COLO668 (cell line): Measurements from ENCODE around the gene UBE2J2.
"Not testable (repeated sequence)": the region's sequence is repeated elsewhere in the genome, so short reads cannot be mapped to it uniquely, and the experiment has no call there.

ENCODE experiments used
- DNase-seq: peaks from one replicate; lab custom pipeline; 2025; ENCODE audit not compliant: unreplicated experiment; lab: John Stamatoyannopoulos, UW

Gene UBE2J2

DNA sequence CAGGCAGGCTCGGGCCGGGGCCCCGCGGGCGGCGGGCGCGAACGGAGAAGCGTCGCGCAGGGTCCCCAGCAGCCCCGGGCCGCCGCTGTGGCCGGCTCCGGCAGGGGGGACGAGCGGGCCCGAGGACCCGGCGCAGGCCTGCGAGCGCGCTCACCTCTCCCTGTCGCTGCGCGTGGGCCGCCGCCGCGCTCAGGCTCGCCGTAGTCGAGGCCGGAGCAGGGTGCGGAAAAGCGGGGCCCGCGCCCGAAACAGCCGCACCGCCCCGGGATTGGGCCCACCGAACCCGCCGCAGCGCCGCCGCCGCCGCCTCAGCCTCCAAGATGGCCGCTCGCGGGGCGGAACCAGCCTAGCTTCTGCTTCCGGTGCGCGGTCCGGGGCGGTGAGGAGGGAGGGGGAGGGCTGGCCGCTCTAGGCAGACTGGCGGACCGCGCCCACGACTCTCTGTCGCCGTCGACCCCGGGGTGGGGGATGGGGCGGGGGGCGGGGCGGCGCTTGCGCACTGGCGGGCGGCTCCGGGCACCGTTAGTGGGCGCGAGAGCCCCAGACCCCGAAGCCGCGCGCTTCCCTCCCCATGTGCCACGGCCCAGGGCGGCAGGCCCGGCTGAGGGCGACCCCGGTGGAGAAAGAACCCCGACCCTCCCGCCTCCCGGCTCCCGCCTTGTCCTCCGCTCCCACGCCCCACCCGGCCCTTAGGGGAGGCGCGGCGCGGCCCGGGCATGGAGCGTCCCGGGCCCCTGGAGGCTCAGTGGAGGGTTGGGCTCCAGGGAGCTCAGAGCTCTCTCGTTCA, at the start of gene UBE2J2:
TSS of gene UBE2J2 (minus strand) at position 343 of the 787 bp plus-strand sequence. CDS start 5,862 bp downstream, outside the sequence.
- peak; percentile 98 for DNase-seq

DNA sequence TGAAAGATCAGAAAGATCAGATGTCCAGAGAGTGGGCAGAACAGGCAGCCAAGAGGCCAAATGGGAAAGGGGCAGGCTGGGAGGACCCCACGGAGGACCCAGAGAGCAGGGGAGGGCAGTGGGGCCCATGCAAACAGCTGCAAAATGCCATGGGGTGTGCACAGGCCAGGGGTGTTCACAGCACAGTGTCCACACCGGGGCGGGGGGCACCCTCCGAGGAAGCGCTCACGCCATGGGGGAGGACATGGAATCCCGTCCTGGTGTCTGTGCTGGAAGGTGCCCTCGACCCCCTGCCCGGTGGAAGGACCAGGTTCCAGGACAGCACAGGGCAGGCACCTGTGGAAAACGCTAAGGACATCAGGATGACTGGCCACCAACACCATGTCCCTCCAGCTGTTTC, 49.3 kb upstream of the UBE2J2 start:
- DNase-seq: no peak

DNA sequence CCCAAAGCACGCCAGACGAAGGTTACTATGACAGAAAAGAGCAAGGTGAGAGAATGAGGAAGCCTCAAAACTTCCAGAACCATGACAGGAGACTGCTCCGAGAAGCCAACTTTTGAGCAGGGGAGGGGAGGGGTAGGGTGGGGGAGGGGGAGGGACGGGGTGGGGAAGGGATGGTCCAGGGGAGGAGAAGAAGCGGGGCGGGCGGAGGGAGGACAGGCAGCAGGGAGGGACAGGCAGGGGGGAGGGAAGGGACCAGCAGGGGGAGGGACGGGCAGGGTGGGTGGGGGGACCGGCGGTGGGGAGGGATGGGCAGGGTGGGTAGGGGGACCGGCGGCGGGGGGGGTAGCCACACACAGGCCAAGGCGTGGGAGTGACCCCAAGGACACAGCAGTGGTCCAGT, 48.8 kb upstream of the UBE2J2 start:
- DNase-seq: no peak

DNA sequence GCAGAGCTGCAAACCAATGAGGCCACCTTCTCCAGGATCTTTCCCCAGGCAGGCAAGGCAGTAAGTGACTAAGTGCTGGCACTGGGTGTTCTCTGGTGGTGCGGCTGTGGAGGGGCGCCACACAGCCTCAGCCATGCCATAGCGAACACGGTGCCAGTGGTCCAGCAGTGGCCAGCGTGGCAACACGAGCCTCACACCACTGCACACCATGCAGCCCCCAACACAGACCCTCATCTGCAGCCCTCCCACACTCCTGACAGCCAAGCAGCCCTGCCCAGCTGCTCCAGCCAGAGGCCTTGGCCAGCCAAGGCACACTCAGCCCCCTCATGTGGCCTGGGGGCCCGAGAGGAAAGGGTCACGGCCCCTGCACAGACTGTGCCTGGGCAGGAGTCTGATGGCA, 47.8 kb upstream of the UBE2J2 start:
- DNase-seq: no peak

DNA sequence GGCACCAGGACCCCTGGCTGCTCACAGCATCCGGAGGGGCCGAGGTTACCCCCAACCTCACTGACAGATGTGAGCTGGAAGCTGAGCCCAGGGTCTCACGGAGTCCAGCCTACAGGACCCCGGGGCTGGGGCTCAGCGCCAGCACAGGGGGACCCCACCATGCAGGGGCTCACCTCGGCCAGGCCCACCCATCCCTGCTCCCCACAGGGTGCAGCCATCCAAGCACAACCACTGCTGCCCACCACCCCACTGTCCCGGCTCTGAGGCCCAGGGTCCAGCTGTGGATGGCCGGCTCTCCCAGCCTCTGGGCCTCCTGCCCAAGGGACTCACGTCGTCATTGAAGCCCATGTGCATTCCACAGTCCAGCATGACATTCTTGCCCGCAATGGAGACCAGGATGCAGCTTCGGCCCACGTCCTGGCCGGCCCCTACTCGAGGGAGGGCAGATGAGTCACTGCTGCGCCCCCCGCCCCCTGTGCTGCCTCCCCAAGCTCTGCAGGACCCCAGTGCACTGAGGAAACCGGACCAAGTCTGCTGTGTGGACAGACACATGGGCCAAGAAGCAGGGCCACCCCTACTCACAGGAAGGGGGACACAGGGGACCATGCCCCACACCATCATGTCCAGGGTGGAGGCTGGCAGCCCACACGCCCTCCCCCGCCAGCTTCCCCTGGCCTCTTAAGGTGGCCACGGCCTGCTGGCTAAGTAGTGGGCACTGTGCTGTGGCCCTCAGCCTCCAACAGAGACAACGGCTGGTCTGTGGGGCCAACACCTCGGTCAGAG, 47.2 kb upstream of the UBE2J2 start:
- DNase-seq: no peak

DNA sequence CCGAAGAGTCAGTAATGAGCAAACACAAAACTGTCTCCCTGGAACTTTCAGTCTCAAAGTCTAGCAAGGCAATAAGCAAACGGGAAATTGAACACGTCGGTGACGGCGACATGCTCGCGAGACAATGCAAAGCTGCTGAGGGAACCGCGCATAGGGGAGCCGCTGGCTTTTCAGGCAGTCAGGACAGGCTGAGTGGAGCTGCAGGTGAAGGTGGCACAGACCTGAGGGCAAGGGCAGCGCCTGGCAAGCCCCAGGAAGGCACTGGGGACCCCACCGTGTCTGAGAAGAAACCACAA, 45.9 kb upstream of the UBE2J2 start:
- no peak for DNase-seq

DNA sequence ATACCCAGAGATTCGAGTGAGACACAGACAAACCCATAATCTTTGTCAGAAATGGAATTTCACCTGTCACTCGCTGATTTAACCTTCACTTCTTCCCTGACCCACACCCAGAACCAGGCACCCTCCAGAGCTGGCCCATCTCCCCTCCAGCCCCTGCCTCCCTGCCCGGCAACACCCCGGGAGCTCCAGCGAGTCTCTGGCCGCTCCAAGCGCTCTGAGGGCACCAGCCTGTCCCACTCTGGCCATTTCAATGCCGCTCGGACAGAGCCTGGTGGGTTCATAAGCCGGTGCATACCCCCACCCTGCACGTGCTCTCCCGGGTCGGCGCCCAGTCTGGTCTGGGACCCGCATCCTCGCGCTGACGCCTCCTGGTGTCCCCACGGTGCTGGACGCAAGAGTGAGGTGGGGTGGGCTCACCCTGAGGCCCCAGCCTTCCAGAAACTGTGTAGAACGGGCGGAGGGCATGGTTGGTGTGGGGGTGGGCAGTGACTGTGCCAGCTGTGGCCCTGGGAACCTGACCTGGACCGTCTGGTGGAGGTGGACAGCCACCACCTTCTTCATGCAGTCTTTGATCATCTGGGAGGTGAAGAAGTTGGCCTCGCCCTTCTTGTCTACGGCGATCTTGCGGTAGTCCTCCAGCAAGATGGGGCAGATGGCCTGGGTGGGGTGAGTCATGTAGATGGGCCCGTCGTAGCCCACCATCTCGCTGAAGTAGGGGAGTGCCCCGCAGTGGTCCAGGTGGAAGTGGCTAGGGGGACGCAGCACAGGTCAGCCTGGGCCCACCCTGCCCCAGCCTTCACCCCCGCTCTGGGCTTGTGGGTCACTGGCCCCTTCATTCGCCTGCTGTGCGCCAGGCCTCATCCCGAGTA, 45.4 kb upstream of the UBE2J2 start:
- no peak for DNase-seq

DNA sequence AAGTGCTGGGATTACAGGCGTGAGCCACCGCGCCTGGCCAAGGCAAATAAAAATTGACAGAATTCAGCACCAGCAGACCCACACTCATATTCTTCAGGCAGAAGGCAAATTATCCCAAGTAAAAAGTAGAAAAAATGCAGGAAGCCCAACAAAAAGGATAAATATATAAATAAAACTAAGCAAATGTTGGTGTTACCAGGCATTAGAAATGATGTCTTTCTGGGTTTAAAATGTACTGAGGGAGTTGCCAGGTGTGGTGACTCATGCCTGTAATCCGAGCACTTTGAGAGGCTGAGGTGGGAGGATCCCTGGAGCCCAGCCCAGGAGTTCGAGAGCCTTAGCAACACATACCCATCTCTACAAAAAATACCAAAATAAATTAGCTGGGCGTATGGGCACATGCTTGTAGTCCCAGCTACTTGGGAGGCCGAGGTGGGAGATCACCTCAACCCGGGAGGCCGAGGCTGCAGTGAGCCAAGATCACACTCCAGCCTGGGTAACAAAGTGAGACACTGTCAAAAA, 44.5 kb upstream of the UBE2J2 start:
- peak; percentile 90 for DNase-seq

DNA sequence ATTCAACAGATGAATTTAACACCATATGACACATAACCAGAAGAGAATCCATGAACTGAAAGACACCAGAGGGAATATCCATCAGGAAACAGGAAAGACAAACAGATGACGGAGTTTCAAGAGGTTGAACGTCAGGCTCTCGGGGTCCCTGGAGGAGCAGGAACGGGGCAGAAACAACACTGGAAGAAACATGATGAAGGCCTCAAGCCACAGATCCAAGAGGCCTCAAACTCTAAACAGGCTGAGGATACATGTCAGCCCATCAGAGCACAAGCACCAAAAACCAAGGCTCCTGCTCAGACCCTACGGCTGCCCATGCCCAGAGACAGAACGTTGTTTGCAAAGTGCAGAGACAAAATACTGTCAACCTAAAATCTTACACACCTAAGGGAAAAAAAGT, 43.8 kb upstream of the UBE2J2 start:
- DNase-seq: no peak

DNA sequence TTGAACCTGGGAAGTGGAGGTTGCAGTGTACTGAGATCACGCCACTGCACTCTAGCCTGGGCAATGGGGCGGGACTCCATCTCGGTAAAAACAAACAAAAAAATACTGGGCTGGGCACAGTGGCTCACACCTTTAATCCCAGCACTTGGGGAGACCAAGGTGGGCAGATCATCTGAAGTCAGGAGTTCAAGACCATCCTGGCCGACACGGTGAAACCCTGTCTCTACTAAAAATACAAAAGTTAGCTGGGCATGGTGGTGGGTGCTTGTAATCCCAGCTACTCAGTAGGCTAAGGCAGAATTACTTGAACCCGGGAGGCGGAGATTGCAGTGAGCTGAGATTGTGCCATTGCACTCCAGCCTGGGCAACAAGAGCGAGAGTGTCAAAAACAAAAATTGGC, 42.5 kb upstream of the UBE2J2 start:
- not testable (repeated sequence) for DNase-seq

DNA sequence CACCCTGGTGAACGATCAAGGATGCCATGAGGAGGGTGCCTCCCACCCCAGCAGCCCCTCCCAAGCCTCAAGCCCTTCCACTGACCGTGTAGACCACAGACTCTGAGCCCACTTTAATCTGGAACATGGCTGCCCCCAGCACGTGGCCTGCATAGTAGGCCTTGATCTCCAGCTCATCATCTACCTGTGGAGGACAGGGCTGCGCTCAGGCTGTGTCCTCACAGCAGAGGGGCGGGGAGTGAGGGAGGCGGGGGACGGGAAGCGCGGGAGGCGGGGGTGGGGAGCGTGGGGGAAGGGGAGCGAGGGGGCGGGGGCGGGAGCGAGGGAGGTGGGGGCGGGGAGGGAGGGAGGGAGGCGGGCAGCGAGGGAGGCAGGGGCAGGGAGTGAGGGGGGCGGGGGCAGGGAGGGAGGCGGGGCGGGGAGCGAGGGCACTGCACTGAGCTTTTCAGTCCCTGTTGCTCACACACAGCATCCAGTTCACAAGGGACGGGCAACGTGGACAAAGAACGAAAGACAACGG, 41.8 kb upstream of the UBE2J2 start:
- no peak for DNase-seq

DNA sequence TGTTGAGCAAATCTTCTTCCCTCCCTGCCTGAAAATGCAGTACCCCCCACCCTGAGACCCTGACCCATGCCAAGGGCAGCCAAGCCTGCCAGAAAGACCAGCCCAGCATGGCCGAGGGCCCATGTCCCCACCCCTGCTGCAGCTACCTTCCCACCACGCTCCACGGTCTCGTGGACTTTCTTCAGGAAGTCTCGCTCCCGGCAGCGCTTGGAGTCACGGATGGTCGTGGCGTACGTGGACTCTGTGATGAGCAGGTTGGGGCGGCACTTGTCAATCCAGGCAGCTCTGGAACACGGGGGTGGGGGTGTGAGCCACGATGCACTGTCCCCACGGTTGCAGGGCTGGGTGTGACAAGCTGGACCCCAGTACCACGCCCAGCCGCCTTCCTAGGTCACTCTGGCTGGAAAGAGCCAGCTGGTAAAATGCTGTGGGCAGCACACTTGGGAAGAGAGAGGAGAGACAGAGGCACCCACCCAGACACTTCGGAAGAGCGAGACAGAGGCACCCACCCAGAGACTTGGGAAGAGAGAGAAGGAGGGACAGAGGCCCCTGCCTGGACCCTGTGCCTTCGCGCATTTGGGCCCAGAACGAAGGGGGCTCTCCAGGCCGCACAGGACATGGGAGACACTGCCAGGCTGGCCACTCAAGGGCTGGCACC, 41.2 kb upstream of the UBE2J2 start:
- no peak for DNase-seq

DNA sequence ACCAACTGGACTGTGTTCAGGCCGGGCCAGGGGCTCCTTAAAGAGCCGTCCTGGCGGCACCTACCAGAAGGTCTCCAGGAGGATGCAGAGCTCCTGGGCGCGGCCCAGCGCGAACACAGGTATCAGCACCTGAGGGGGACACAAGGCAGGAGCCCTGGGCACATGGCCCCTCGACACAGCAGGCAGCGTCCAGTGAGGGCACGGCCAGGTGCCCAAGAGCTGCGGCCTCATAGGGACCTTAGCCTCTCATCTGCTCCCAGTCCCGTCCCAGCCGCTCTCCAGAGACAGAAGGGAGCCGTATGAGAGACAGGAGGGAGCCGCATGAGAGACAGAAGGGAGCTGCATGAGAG, 40.6 kb upstream of the UBE2J2 start:
- DNase-seq: no peak

DNA sequence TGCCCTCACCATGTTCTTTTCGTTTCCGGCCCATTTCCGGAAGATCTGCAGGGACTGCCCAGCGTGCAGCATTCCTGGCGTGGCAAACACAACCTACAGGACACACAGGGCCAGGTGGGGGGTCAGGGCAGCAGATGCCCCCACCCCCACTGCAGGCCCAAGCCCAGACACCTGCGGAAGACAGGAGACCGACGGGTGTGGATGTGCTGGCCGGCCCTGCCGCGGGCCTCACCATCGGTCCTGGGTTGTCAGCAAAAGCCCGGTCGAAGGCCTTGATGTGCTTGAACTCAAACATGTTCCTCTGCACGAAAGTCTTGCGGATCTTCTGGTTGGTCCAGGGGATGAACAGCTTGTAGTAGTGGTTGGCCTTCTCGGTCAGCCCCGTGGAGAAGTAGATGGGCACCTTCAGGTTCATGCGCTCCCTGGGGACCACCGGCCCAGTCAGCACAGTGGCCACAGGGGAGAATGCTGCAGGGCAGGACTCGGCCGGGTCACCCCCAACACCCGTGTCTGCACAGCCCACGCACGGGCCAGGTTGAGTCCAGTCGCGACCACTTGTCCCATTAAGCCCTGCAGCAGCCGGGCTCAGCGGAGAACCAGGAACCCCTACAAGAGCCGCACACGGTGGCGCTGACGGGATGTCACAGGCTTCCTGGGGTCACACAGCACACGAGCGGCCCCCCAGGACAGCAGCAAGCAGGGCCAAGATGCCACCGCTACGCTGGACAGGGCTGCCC, 40.0 kb upstream of the UBE2J2 start:
- DNase-seq: no peak

DNA sequence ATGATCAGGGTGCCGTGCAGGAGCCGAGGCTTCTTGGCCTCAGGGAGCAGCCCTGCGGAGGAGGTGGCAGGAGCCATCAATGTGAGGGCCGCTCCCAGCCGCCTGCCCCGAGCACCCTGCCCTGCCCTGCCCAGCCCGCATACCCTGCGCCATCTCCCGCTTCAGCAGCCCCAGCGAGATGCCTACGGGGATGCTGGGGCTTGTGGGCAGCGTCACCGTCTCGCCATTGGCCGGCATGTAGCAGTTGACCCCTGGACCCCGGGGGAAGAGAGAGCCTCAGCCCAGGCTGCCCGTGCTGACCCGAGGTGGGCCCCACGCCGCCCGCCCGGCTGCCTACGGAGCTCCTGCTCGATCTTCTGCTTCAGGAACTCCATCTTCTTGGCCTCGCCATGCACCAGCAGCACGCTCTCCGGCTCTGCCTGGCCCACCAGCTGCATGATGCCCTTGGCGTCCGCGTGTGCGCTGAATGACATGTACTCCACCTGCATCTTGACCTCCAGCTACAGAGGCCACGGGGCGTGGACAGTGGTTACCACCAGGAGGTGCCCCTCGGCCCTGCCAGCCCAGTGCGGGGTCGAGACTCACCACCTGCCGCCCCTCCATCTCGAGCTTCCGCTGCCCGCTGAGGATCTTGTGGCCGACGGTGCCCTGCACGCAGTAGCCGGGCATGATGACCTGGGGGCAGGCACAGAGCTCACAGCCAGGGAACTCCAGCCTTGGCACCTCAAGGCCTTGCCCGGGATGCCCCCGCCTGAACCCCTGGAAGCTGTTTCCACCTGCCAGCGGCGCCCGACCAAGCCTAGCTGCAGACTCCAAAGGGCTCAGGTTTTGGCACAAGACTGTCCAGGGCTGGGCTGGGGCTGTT, 39.0 kb upstream of the UBE2J2 start:
- DNase-seq: no peak

DNA sequence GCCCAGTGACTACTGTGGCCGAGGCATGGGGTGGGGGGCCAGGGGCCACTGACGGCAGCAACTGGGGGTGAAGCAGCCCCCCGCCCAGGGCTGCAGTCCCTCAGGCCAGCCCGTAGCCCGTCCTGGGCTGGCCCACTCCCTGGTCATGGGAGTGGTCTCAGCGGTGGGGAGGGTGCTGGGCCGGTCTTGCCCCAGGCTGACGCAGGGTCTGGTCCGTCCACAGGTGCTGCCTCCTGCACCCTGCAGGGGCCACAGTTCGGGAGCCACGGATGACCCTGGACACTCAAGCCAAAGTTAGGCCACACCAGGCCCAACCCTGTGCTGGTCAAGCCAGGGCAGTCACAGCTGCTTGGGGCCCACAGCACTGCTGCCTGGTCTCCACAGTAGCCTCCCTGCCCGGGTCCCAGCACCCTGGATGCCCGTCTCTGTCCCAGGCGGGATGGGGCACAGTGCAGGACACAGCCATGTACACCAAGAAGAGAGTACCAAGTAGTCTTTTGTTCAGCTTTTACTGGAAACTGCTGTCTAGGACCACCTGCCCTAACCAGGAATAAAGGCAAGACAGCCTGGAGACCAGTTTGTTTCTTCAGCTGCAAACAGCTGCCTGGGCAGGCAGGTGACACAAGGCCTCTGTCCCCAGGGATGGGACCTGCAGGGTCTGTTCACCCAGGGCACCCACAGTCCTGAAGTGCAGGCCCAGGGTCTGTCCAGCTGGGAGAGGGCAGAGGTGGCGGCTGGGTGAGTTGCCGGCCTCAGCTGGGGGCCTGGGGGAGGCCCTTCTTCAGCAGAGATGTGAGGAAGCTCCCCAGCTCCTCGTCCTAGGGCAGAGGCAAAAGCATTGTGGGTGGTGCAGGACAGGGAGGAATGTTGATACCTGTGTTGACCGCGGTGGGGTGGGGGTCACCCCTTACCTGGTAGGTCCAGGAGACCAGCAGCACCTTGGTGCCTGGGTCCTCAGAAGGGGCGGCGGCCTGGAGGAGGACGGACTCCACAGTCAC, 37.8 kb upstream of the UBE2J2 start:
- peak; percentile 37 for DNase-seq

DNA sequence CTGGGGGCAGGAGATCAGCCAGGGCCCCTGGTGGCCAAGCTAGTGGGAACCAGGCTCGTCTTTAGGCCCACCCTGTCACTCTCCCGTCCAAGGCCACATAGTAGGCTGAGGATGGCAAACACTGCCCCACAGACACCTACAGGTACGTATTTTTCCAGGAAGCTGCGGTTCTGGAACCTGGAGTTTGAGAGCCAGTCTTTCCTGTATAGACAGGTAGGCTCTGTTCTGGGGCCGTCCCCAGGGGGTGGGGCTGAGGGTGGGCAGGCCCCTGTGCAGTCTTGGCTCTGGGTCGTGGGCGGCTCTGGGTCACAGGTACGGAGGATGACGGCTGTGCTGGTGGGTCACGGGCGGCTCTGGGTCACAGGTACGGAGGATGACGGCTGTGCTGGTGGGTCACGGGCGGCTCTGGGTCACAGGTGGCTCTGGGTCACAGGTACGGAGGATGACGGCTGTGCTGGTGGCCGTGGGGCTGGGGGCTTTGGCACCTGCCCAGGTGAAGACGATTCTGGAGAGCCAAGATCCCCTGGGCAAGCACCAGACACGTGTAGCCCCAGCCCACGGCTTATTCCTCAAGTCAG, 36.9 kb upstream of the UBE2J2 start:
- no peak for DNase-seq

DNA sequence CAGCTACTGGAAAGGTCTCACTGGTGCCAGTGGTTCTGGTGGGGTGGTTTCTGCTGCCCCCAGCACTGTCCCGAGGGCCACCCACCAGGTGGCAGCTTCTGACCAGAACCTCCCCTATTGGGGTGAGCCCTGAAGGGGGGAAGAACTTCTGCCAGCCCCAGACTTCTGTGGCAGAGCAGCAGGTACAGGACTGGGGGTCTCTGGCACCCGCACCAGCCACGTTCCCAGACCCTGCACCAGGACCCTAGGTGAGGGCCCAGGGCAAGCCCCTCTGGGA, 36.4 kb upstream of the UBE2J2 start:
- DNase-seq: no peak
